ENCODE results near the gene AIRE. TPM values are rescaled to one million over a fixed set of nuclear protein-coding genes. Genes with fewer than 3 reads are reported as not detected.
"Not testable (repeated sequence)": the region's sequence is repeated elsewhere in the genome, so short reads cannot be mapped to it uniquely, and the experiment has no call there.

Gene AIRE
- total RNA-seq: not detected in 2 replicates
- long read RNA-seq: 0 reads

GRCh38 chr21:44285138-44285992, at the start of gene AIRE:
Gene AIRE (plus strand): TSS chr21:44285876. CDS start chr21:44286007, 131 bp downstream.
- DNase-seq (ENCODE audit: extremely low spot score, unreplicated experiment): no peak
- Mint-ChIP-seq H3K36me3 (ENCODE audit: unreplicated experiment) (no peaks in the 10 kb centered on the region), H3K4me1 (ENCODE audit: unreplicated experiment) (peaks cover 2% of the 10 kb centered on the region), H3K27me3 (ENCODE audit: unreplicated experiment) (peaks cover 12% of the 10 kb centered on the region), H3K27ac (ENCODE audit: unreplicated experiment) (no peak within 1 kb of the TSS), H3K4me3 (ENCODE audit: unreplicated experiment) (no peak within 1 kb of the TSS), H3K9me3 (ENCODE audit: unreplicated experiment) (no peaks in the 10 kb centered on the region)
- TF ChIP-seq CTCF (IDR thresholded peaks at IDR 0.05): no peak

DNA sequence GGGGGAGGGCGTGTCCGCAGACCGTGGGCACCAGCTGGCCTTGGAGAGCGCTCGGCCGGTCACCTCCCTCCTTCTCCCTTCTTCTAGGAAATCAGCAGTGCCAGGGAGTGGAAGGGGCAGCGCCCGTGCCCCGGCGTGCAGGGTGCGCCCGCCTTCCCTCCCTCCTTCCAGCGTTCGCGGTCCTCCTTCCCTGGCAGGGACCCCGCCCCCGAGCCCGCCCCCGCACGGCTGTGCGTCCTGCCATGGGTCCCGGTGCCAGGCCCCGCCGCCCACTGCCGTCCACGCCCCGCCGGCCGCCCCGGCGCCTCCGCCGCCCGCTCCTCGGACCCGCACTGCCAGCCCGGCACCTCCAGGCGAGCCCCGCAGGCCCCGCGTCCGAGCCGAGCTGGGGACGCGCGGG, 45.3 kb upstream of the AIRE start:
- not testable (repeated sequence) for H3K27ac Mint-ChIP-seq (ENCODE audit: unreplicated experiment); H3K27me3 Mint-ChIP-seq (ENCODE audit: unreplicated experiment); H3K4me1 Mint-ChIP-seq (ENCODE audit: unreplicated experiment); DNase-seq (ENCODE audit: extremely low spot score, unreplicated experiment); H3K4me3 Mint-ChIP-seq (ENCODE audit: unreplicated experiment); H3K9me3 Mint-ChIP-seq (ENCODE audit: unreplicated experiment); H3K36me3 Mint-ChIP-seq (ENCODE audit: unreplicated experiment)

DNA sequence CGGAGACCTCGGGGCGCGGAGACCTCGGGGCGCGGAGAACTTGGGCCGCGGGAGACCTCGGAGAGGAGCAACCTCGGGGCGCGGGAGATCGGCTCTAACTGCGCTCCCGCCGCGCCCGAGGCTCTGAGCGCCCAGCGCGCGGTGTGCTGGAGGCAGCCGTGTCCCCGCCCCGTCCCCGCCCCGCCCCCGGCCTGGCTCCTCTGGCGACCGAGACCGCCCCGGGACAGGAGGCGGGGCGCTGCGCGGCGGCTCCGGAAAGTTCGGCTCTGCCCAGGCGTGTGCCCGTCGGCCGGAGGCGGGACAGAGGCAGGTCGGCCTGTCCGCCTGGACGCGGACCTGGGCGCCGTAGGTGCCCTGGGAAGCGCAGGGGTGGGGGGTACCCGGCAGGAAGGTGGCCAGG, 44.8 kb upstream of the AIRE start, which contains the start of gene ICOSLG:
Gene ICOSLG, minus strand, starts transcription at position 102 of the 400 bp plus-strand sequence. CDS start 126 bp downstream, outside the sequence.
- not testable (repeated sequence) for DNase-seq (ENCODE audit: extremely low spot score, unreplicated experiment); H3K4me1 Mint-ChIP-seq (ENCODE audit: unreplicated experiment); H3K27ac Mint-ChIP-seq (ENCODE audit: unreplicated experiment); H3K9me3 Mint-ChIP-seq (ENCODE audit: unreplicated experiment); H3K36me3 Mint-ChIP-seq (ENCODE audit: unreplicated experiment); H3K27me3 Mint-ChIP-seq (ENCODE audit: unreplicated experiment); H3K4me3 Mint-ChIP-seq (ENCODE audit: unreplicated experiment)

GRCh38 chr21:44241281-44241680, 44.4 kb upstream of the AIRE start:
- not testable (repeated sequence) for H3K27me3 Mint-ChIP-seq (ENCODE audit: unreplicated experiment); H3K36me3 Mint-ChIP-seq (ENCODE audit: unreplicated experiment); H3K4me1 Mint-ChIP-seq (ENCODE audit: unreplicated experiment); H3K27ac Mint-ChIP-seq (ENCODE audit: unreplicated experiment); H3K4me3 Mint-ChIP-seq (ENCODE audit: unreplicated experiment); DNase-seq (ENCODE audit: extremely low spot score, unreplicated experiment); H3K9me3 Mint-ChIP-seq (ENCODE audit: unreplicated experiment)

- H3K4me1 Mint-ChIP-seq (ENCODE audit: unreplicated experiment); H3K9me3 Mint-ChIP-seq (ENCODE audit: unreplicated experiment); H3K36me3 Mint-ChIP-seq (ENCODE audit: unreplicated experiment); H3K27ac Mint-ChIP-seq (ENCODE audit: unreplicated experiment); H3K27me3 Mint-ChIP-seq (ENCODE audit: unreplicated experiment); DNase-seq (ENCODE audit: extremely low spot score, unreplicated experiment); H3K4me3 Mint-ChIP-seq (ENCODE audit: unreplicated experiment): not testable (repeated sequence)
These were observed 41.7 kb upstream of the AIRE start for GRCh38 chr21:44243980-44244379.

DNA sequence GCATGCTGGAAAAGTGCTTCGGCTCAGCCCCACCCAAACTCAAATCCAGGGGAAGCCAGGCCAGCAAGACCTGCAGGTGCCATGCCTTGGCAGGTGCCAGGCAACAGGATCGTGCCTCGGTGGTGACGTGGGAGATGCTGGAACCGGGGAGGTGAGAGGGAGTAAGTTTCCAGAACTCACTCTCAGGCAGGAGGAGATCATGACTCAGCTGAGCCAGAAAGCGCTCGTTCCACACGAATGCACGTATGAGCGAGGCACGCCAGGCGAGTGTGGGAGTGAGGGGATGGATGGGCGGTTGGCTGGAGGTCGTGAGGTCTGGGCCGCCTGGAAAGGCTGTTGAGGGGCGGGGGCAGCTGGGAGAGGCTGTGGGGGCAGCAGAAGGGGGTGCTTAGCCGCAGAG, 37.8 kb upstream of the AIRE start:
- not testable (repeated sequence) for H3K27ac Mint-ChIP-seq (ENCODE audit: unreplicated experiment); H3K4me3 Mint-ChIP-seq (ENCODE audit: unreplicated experiment); DNase-seq (ENCODE audit: extremely low spot score, unreplicated experiment); H3K4me1 Mint-ChIP-seq (ENCODE audit: unreplicated experiment); H3K9me3 Mint-ChIP-seq (ENCODE audit: unreplicated experiment); H3K27me3 Mint-ChIP-seq (ENCODE audit: unreplicated experiment); H3K36me3 Mint-ChIP-seq (ENCODE audit: unreplicated experiment)

- not testable (repeated sequence) for H3K27ac Mint-ChIP-seq (ENCODE audit: unreplicated experiment); H3K9me3 Mint-ChIP-seq (ENCODE audit: unreplicated experiment); DNase-seq (ENCODE audit: extremely low spot score, unreplicated experiment); H3K4me3 Mint-ChIP-seq (ENCODE audit: unreplicated experiment); H3K36me3 Mint-ChIP-seq (ENCODE audit: unreplicated experiment); H3K4me1 Mint-ChIP-seq (ENCODE audit: unreplicated experiment); H3K27me3 Mint-ChIP-seq (ENCODE audit: unreplicated experiment)
These were observed 36.3 kb upstream of the AIRE start for GRCh38 chr21:44249204-44250037.
